RCC 7860 (cell line): Measurements from ENCODE around the gene RPL4.
A peak's percentile ranks its signal among the peaks of the same experiment; 100 is the strongest.
"Not testable (repeated sequence)": the region's sequence is repeated elsewhere in the genome, so short reads cannot be mapped to it uniquely, and the experiment has no call there.

Experiments used
- DNase-seq: peaks from one replicate; pipeline ENCODE4 v3.0.0-alpha.2; 2015; ENCODE audit warnings: low spot score
- FAIRE-seq: peaks from 2 replicates; lab custom pipeline; 2012; peaks lifted over from hg19 to GRCh38; lab: Jason Lieb, UNC

Gene RPL4

GRCh38 chr15:66504563-66505429 lies at the start of gene RPL4, which contains the start of gene ZWILCH:
Gene RPL4, minus strand, starts transcription at chr15:66504855. Its CDS starts 65 bp downstream, at chr15:66504790.
Gene ZWILCH, plus strand, starts transcription at chr15:66505326. Its CDS starts 13 bp downstream, at chr15:66505339.
- DNase-seq = peak; percentile 74
- peak; percentile 29 for FAIRE-seq

GRCh38 chr15:66545255-66545654 lies 40.6 kb upstream of the RPL4 start:
- FAIRE-seq (no peak), DNase-seq (no peak)

GRCh38 chr15:66542896-66543295 lies 38.2 kb upstream of the RPL4 start:
- DNase-seq = no peak
- no peak for FAIRE-seq

GRCh38 chr15:66535056-66535455 lies 30.4 kb upstream of the RPL4 start:
- DNase-seq (no peak), FAIRE-seq (no peak)

GRCh38 chr15:66524838-66525237 lies 20.2 kb upstream of the RPL4 start:
- FAIRE-seq (no peak), DNase-seq (no peak)

GRCh38 chr15:66523926-66524325 lies 19.3 kb upstream of the RPL4 start:
- no peak for FAIRE-seq
- no peak for DNase-seq

GRCh38 chr15:66515901-66516322 lies 11.3 kb upstream of the RPL4 start:
- no peak for FAIRE-seq
- no peak for DNase-seq

- no peak for FAIRE-seq
- DNase-seq = no peak
Measured at GRCh38 chr15:66514586-66514985, 9.9 kb upstream of the RPL4 start.

- DNase-seq (peak; percentile 30), FAIRE-seq (peak; percentile 71)
Measured at GRCh38 chr15:66508293-66508883, 3.7 kb upstream of the RPL4 start.

GRCh38 chr15:66505818-66506217 lies 1.2 kb upstream of the RPL4 start:
- no peak for FAIRE-seq
- no peak for DNase-seq

GRCh38 chr15:66505430-66505811 lies 766 bp upstream of the RPL4 start:
- FAIRE-seq = no peak
- no peak for DNase-seq

- FAIRE-seq (no peak), DNase-seq (no peak)
Measured at GRCh38 chr15:66503780-66504562, 684 bp downstream of the RPL4 start.

- FAIRE-seq, DNase-seq: not testable (repeated sequence)
Measured at GRCh38 chr15:66503041-66503648, 1.5 kb downstream of the RPL4 start.

GRCh38 chr15:66502491-66502890 lies 2.2 kb downstream of the RPL4 start:
- DNase-seq (no peak), FAIRE-seq (no peak)

- DNase-seq, FAIRE-seq: not testable (repeated sequence)
Measured at GRCh38 chr15:66500346-66500745, 4.3 kb downstream of the RPL4 start.

- DNase-seq (peak; percentile 13), FAIRE-seq (no peak)
Measured at GRCh38 chr15:66498501-66499386, 5.9 kb downstream of the RPL4 start.

GRCh38 chr15:66497502-66498455 lies 6.9 kb downstream of the RPL4 start, which contains the start of gene SNAPC5:
Gene SNAPC5, minus strand, starts transcription at chr15:66497762. Its CDS starts 31 bp downstream, at chr15:66497731.
- no peak for FAIRE-seq
- peak; percentile 87 for DNase-seq

- FAIRE-seq (no peak), DNase-seq (no peak)
Measured at GRCh38 chr15:66496951-66497501, 7.6 kb downstream of the RPL4 start.
